HG02885 (cell line): ENCODE results near the gene KIDINS220.

Source experiments
- ATAC-seq: cut with Tn5 transposase; IDR thresholded peaks from one replicate; pipeline ENCODE4 v1.9.1; 2021; ENCODE audit warnings: mild to moderate bottlenecking; ENCODE audit not compliant: unreplicated experiment, poor library complexity

KIDINS220 gene

DNA sequence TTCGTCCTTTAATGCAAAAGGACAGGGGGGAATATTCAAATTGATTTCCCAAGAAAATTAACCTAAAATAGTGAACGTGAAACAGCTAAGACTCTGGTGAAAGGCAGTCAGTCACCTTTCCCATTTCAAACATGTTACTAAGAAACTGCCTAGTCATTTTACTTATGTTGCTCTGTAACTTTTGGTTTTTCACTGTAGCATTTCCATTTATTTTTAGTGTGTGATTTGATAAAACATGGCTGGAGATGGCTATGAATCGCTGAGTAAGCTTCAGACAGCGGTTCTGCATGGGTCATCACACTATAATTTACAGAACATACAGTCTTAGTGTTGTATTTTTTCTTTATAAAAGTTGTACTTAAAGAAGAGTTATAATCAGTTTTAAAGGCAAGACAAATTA is 16.0 kb upstream of the KIDINS220 start:
- no peak for ATAC-seq

- ATAC-seq, result no peak
Observed at GRCh38 chr2:8851811-8852560, 14.6 kb upstream of the KIDINS220 start.

GRCh38 chr2:8850845-8851487 is 13.6 kb upstream of the KIDINS220 start:
- no peak for ATAC-seq

DNA sequence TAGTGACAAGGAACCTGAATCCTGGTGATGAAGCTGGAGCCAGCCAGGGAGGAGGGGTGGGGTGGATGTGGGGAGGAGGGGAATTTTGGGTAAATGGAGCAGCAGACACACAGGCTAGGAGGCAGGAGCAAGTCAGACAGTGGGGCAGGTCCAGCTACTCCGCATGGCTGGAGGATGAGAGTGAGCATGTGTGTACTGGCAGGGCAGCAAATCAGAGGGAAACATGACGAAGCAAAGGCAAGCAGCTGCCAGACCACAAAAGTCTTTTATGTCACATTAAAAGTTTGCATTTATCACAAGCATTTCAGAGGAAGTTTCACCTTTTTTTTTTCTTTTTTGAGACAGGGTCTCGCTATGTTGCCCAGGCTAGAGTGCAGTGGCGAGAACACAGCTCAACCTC is 11.9 kb upstream of the KIDINS220 start:
- ATAC-seq, result no peak

- ATAC-seq, result no peak
Observed at GRCh38 chr2:8848328-8849100, 11.1 kb upstream of the KIDINS220 start.

- ATAC-seq, result no peak
Observed at GRCh38 chr2:8847400-8847799, 10.0 kb upstream of the KIDINS220 start.

- no peak for ATAC-seq
Observed at GRCh38 chr2:8841932-8842331, 4.5 kb upstream of the KIDINS220 start.

- no peak for ATAC-seq
Observed at GRCh38 chr2:8840475-8841091, 3.2 kb upstream of the KIDINS220 start.

- no peak for ATAC-seq
Observed at GRCh38 chr2:8839189-8839965, 2.0 kb upstream of the KIDINS220 start.

DNA sequence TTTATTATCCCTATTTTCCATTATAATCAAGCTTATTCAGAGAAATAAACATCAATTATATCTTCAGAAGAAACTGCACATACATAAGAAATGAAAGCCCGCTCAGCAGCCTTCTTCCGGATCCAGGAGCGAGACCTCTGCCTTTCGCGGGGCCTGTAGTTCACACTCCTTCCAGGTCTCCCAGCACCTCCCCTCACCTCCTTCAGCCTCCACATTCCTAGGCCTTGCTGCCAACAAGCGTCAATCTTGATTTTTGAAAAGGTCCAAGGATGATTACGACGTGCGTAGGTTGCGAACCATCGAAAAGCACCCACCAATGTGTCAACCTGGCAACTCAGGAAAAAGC is 355 bp upstream of the KIDINS220 start:
- no peak for ATAC-seq

DNA sequence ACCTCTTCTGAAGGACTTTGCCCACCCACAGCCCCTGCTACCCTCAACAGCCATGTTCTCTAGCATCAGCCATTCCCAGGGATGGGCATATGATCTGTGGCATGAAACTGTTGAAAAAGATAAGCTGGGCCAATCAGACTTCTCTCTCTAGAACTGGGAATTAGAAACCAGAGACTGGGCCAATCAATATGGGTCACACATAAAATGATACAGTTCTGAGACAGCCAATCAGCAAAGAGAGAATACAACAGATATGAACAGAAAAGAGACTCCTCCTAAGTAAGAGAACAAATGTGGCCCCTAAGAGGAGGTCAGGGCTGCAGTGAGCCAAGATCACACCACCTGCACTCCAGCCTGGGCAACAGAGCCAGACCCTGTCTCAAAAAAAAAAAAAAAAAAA is 2.1 kb downstream of the KIDINS220 start:
- no peak for ATAC-seq

DNA sequence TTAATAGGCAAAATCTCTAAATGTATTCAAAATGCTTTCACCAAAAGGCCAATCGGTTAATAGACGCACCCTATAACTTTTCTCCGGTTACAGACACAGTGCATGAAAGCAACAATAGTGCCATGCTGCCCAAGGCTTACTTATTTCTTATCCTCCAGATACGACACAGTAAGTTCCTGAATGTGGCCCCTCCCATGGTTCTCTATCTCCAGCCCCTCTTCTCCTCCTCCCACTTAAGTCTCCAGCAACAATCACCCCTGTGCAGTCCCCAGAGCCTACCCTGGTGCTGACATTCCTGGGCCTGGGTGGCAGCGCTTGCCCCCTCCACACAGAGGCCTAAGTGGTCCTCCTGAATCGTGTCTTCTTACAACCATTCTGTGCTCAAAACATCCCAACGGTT is 3.6 kb downstream of the KIDINS220 start:
- ATAC-seq, result no peak

GRCh38 chr2:8831516-8831915 is 5.9 kb downstream of the KIDINS220 start:
- ATAC-seq, result no peak

- no peak for ATAC-seq
Observed at GRCh38 chr2:8827729-8828128, 9.7 kb downstream of the KIDINS220 start.

DNA sequence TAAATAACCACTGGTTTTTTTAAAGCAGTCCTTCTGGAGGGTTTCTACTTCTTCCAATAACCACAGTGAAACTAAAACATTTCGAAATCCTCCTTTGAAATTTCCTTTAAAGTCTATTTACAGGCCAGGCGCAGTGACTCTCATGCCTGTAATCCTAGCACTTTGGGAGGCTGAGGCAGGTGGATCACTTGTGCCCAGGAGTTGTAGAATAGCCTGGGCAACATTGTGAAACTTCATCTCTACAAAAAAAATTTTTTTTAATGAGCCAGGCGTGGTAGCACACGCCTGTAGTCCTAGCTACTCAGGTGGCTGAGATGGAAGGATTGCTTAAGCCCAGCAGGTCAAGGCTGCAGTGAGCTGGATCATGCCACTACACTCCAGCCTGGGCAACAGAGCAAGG is 15.2 kb downstream of the KIDINS220 start:
- ATAC-seq, result no peak

DNA sequence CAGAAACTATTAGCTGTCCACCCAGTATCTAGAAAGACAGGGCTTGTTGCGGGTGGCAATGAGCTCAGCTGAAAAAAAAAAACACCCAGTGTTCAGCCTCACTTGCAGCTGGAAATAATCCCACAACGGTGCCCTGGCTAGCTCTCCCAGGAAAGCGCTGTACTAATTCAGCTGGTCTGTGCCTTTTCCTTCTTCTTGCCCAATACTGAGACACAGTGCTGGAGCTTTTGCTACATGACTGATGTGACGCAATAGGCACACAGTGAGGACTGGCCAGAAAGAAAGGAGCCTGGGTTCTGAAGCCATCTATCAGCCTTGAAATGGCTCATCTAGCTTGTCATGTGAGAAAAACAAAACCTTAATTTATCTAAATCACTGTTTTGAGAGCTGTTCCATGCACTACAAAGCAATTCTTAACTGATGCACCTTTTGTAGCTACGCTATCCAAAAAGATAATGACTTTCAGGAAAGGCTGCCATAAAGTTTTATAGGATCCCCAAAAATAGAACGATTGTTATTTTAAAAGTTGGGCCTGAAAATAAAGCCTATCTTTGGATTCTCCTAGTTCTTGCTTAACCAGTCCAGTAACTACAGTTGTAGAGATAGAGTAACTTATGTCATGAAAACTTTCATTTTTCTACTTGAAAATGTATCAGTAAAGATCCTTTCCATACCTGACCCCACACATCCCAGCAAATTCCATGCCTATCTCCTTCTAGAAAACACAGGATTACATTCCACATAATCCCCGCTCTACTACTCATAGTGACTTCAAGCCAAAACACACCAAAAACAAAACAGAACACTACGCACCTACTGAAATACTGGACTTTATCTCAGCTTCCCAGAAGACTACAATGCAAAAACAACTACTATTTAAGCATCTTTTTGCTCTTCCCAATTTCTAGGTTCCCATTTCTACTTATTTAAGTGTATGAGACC is 15.9 kb downstream of the KIDINS220 start:
- ATAC-seq, result no peak

GRCh38 chr2:8819948-8820347 is 17.5 kb downstream of the KIDINS220 start:
- ATAC-seq, result no peak

- no peak for ATAC-seq
Observed at GRCh38 chr2:8819194-8819593, 18.2 kb downstream of the KIDINS220 start.

GRCh38 chr2:8817221-8817620 is 20.2 kb downstream of the KIDINS220 start:
- ATAC-seq, result no peak
